Forelimb muscle (tissue), 1 donor: ENCODE measurements around the gene ASAP3. TPM values are rescaled to one million over a fixed set of nuclear protein-coding genes. Genes with fewer than 3 reads are reported as not detected.

Experiments used
- DNase-seq: peaks from one replicate; pipeline ENCODE4 v3.0.0-alpha.2; 2013; ENCODE audit warnings: low read depth
- polyA plus RNA-seq: library from polyadenylated mRNA; unstranded; fragments of 120-200 nt; gene quantifications from one replicate; pipeline ENCODE4 v1.2.1, GENCODE V29; 2013; ENCODE audit not compliant: insufficient read length

Gene ASAP3
- polyA plus RNA-seq, 1 donor = 49.8 TPM

DNA sequence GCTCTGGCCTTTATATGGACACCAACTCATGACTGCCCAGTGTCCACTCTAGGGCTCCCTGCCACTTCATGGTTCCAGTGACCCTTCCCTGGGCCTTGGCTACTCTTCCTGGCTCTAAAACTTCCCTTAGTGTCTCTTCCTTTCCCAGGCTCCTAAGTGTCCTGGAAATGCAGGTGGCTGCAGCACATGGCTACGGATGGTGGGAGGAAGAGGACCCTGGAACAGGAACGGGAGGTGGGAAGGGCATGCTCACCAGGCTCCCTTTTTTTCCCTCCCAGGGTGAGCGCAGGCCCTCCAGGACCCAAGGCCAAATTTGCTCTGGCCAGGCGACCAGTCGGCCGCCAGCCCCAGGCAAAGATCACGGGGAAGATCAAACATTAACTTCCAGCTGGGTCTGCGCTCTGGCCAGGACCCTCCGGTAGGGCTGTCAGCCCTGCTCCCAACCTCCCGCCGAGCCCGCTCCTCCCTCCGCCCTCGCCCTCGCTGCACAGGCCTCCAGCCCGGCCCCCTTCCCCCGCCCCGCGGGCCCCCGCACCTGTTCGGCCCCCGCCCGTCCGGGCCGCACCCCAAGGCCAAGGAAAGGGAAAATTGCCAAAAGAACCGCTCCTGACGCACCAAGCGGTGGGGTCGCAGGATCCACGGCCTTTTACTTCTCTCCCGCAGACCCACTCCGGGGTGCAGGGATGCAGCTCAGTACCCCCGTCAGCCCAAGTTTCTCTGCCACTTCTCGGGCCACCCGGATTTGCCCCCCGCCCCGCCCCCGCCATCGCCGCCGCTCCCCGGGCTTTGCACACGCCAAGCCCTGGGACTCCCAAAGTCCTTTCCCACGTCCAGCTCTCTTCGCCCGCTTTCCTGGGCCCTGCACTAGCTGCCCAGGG is 60.3 kb downstream of the ASAP3 start:
- no peak for DNase-seq

DNA sequence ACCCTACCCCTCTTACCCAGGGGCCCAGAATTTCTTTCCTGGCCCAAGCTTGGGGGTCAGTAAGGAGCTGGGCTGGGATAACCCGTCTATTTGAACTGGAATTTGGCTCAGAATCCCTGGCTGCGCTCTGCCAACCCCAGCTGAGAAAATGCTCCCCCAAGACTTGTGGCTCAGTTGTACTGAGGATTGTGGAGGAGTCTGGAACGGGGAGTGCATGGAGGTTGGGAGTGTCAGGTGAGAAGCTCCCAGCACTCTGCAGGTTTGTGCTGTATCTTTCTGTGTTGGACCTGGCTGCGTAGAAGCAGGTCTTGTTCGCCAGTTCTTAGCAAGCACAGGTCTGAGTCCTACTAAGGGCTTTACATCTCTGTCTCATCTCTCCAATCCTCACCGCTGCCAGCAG is 61.0 kb downstream of the ASAP3 start:
- no peak for DNase-seq

DNA sequence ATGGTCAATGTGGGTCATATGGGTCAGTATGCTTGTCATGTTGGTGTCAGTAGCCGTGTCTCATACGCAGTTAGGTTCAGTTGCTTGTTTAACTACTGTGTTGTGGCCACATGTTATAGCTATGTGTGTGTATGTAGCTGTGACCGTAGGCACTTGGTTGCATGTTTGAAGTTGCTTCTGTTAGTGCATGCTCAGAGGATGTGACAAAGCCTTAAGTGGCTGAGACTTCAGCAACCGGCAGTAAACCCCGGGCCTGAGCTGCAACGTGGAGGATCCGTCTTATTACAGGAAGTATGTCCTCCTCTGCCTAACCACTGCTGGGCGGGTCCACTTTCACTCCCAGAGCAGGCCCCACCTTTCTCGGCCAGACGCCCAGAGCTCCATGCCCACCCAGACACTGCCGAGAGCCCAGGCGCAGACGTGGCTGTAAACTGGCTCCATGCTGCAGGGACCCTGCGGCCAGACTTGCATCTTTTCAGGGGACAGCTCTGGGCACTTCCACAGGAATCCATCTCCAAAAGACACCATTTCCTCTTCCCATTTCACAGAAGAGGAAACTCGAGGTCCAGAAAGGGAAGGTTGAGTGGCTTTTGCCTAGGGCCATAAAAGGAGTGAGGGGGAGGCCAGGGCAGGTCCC is 61.6 kb downstream of the ASAP3 start:
- no peak for DNase-seq

DNA sequence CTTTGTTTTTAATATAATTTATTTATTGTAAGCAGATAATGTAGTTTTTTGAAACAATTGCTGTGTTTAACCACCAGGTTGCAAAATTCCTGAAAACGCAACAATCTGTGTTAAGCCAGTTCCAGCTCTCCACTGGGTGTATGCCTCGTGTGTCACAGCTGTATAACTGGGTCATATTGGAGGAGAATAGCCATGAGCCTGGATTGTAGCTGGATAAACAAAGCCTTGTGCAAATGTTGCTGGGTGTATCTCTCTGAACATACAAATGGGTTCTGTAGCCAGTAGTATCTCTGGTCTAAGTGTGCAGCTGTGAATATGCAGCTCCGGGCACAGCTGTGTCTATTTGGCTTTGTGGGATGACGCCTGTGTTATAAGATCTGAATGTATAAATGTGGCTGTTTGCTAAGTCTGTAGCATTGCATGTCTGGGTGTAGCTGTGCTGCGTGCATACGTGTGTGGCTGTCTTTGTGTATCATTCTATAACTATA is 62.2 kb downstream of the ASAP3 start:
- DNase-seq = peak; percentile 78

DNA sequence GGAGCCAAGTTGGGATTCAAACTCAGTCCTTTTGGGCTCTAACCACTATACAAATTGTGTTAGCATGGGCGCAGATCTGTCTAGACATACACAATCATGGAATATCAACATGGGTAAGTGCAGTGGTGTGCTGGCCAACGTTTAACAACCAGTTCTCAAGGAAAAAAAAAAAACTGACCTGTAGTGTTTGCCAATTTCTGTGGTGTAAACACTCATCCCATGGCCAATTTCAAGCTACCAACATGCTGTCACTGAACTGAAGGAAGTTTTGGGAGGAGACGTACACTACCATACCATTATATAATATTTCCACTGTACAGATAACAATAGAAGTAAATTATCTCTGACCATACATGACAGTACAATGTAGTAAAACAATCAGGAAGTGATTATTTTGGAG is 62.6 kb downstream of the ASAP3 start:
- DNase-seq = no peak

DNA sequence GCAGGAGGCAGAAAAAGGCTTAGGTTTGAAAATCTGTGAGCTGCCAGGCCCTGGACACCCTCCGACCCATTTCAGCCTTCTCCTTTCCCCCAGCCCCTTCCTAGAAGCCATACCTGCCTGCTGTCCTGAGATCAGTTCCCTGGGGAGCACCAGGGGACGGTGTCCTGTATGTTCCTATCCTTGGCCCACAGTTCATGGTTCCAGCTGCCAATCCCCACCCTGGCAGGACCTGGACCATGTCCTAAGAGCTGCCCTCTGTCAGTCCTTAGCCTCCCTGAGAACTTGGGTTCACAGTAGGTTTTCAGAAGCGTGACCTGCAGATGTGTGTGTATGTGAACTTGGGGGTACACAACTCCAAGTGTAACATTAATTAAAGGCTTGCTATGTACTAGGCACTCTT is 63.2 kb downstream of the ASAP3 start:
- DNase-seq = no peak

DNA sequence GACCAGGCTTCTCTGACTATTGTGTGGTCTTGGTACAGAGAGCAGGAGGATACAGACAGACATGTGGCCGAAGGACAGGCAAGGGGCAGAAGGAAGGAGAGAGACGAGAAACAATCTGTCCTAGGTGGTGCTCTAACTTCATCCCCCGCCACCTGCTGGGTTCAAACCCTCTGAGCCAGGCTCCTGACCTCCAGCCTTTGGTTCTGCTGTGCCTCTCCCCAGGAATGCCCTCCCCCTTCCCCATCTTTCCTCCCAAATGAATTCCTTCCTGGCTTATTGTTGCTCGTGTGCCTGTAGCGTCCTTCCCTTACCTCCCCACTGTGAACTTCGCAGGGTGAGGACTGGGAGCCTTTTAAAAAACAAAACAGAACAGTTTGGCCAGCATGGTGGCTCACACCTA is 64.8 kb downstream of the ASAP3 start:
- no peak for DNase-seq

DNA sequence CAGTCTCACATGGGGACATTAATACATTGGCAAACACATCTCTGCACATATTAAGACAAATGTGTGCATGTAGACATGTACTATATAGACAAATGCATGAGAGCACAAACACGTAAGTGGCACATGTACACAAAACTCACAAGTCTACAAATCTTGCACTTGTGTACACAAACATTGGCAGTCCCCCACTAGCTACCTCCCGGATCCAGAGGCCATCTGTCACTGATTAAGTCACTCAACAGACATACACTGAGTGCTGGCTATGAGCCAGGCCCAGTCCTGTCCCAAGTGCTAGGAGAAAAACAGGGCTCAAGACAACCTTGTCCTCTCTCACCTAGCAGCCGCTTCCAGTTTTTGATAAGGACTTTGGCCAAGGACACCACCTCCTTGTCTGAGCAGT is 66.4 kb downstream of the ASAP3 start:
- DNase-seq = no peak

DNA sequence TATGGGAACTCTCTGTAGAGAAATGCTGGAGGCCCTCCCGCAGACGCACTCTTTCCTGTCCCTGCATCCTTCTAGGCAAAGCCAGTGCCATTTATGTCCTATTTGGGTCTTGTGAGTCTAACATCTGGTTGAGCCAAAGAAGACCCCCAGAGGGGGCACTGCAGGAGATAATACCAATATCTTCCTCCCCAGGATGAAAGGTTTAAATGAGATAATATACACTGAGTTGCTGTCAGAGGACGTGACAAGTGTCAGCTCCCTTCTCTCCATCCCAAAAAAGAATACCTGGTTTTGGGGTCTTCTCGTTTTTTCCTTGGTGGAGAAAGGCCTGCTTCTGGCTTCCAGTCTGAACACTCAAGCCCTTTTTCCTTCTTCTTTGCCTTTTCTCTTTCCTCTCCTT is 67.0 kb downstream of the ASAP3 start:
- DNase-seq = no peak

DNA sequence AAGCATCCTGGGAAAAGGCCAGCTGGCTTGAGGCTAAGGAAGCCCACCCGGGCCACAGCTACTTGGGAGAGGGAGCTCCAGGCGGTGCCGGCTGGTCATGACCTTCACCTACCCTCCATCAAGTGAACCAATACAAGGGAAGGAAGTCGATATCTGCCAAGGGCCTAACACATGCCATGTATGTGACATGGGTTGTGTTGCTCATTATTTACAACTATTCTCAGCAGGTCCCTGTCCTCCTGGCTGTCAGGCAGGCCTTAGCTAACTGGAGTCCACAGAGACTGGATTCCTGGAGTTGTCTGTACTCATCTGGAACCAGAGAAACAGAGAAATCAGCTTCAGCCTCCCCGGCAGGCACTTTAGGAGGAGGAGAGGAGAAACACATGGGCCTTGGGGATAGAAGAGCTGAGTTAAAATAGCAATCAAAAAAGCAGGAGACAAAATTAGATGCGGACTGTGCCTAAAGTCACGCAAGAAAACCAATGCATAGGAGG is 75.1 kb downstream of the ASAP3 start:
- no peak for DNase-seq

DNA sequence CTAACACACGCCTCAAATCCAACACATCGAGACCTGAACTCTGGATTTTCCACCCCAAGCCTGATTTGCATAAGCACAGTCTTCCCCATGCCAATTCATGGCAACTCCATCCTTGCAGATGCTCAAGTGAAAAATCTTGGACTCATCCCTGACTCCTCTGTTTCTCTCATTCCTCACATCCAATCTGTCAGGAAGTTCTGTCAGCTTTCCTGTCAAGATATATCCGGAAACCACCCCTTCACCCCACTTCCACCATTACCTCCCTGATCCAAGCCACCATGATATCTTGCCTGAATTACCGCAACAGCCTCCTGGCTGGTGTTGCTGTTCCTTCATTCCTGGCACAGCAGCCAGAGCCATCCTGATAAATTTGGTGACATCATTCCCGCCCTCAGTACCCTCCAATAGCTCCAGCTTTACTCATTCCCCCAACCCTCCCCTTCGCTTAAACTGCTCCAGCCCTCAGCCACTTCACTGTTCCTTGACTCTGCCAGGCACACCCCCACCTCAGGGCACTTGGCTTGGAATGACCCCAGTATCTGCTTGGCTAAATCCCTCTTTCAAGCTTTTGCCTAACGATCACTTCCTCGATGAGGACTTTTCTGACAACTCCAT is 76.9 kb downstream of the ASAP3 start:
- no peak for DNase-seq

DNA sequence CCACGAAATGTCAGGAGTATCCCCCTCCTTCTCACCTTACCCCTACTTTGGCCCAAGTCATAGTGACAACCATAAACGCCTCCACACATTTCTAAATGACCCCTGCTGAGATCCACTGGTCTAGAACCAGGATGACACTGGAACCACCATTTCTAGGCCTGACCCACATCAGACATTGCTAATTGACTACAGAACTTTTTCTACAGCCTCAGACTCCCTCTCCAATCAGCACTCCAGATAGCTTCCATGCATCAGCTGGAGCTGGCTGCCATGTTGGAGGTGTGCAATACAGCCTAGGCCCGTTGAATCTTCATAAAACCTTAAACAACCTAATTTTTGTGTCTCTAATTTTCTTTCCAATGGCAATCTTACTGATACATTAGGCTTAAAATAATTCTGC is 78.0 kb downstream of the ASAP3 start:
- DNase-seq = no peak

DNA sequence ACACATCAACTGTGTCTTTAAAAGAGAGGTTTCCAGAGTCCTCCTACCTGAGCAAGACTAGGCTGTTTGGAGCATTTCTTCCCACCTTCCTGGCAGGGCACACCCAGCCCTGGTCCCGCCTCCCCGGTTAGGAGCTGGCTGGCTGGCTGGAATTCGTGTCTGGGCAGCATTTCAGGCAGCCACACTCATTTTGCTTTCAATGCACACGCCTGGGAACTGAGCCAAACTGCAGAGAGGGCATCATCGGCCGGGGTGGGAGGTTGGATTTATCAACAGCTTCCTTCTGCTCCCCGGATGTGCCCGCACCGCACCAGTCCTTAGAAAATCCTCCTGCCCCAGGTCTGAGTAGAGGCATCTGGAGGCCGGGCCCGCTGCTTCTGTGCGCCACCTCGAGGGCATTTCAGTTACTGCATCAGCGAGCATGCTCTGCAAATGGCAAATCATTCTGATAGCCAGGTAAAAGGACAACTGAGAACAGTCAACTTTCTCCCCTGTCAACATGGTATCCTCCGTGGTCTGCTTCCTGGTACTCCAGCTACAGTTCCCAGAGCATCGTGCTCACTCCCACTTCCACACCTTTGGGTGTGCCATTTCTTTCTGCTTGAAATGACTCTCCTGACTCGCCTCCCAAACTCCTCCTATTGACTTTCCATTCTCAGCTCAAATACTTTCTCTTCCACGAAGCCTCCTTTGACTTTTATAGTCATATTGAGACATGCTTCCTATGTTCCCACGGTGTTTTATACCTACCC is 80.1 kb downstream of the ASAP3 start:
- no peak for DNase-seq

DNA sequence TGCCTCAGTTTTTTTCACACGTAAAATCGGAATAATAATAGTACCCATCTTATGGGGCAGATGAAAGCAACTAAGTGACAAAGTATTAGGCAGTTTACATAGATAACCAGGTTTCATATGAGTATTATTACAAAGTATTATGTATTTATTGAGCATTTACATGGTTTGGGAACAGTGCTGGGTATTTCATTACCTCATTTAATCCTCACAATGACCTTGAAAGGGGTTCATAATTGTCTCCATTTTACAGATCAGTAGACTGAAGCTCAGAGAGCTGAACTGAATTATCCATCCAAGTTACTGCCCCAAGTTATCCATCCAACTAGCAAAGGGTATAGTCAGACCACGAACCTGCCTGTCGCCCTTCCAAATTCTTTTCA is 80.6 kb downstream of the ASAP3 start:
- no peak for DNase-seq

DNA sequence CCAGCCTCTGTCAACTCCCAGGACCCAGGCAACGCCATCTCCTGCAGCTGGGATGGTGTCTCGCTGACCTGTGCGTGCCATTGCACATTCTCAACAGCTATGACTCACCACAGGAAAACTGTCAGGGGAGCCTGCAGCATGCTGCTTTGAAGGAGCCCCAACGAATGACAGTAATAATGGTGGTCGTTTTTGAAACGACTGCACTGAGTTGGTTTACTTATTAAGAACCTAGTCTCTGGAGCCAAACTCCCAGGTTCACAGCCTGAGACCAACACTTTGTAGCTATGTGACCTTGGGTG is 81.0 kb downstream of the ASAP3 start:
- DNase-seq = no peak

DNA sequence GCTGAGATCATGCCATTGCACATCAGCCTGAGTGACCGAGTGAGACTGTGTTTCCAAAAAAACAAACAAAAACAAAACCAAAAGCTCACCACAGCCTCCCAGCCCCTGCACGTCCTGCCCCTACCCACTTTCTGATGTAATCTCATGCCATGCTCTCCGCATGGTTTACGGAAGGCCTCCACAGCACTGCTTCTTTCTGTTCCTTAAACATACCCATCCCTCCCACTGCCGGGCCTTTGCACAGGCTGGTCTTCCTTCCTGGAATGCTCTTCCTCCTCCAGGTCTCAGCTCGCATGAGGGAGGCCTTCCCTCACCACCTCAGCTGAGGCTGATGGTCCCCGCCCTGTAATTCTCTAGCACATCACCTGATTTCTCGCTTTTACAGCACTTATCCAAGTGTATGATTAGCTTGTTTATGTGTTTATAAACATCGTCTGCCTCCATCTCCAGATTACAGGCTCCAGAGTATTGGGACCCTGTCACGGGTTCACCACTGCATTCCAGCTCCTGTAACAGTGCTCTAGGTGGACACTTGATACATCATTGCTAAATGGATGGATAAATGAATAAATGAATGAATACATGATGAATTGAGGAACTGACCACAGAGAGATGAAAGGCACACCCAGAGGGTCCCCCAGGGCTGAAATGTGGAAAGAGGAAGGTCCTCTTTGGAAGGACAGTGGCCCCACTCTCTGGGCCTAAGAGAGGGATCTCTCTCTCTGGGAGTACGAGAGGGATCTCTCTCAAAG is 81.5 kb downstream of the ASAP3 start:
- DNase-seq = no peak

DNA sequence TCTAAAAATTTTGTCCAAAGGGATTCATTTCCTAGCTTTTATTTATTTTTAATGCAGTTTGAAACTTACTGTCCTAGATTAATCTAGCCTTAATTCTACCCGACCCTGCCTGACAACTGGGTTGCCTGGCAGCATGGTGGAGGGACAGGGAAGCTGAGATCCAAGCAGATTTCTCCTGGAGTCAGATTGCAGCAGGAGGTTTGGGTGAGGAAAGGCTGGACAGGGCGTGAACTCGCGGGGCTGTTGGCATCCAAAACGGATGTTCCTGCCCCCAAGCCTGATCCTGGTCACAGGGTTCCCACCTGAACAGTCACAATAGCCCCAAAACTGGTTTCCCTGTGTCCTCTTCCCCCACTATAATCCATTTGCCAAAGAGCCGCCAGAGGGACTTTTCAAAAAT is 82.7 kb downstream of the ASAP3 start:
- no peak for DNase-seq

DNA sequence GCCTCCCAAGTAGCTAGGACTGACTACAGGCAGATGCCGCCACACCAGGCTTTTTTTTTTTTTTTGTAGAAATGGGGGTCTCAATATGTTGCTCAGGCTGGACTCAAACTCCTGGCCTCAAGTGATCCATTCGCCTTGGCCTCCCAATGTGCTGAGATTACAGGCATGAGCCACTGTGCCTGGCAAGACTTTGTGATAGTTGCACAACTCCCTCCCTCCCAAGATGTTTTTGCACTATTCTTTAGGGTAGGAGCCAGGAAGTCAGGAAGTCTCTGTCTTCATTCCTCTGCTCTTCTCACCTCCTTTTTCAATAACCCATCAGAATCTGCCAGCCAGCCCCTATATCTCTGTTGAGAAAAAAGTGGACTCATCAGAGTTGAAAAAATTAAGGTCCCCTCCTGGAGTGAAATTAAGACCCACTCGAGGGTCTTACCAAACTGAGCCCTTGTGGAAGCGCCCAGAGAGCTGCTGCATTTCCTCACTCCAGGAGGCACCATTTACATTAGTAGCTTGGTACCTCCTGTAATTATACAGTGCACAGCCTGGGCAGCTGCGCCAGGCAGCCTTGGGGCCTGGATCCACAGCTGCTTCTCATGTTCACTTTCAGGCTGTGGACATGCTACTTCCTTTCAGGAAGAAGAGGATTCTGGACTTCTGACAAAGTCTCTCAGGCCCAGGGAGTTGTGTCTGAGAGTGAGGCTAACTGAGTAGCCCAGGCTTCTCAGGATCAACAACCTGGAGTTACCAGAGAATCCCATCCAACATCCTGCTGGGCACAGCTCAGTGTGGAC is 83.5 kb downstream of the ASAP3 start:
- no peak for DNase-seq

DNA sequence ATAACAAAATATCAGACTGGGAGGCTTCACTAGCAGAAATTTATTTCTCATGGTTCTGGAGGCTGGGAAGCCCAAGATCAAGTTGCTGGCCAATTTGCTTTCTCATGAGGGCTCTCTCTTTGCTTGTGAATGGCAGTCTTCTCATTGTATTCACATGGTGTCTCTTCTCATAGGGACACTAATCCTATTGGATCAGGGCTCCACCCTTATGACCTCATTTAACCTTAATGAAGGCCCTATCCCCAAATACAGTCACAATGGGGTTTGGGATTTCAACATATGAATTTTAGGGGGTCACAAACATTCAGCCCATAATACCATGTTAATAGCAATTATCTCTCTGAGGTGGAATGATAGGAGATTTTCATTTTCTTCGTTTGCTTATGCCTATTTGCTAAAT is 84.8 kb downstream of the ASAP3 start:
- no peak for DNase-seq

DNA sequence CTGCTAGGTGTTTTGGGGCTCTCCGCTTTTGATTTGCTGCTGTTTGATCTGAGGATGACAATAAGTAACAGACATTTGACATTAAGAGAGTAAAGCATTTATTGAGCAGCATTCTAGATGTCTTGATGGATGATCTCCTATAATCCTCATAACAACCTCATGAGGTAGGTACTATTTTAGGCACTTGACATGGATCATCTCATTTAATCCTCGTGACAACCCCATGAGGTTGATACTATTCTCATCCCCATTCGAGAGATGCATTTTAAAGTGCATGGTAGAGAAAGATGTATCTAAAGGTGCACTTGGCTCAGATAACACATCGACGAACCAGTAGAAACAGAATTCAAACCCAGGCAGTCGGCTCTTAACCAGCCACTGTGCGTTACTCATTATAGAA is 86.1 kb downstream of the ASAP3 start:
- DNase-seq = no peak

DNA sequence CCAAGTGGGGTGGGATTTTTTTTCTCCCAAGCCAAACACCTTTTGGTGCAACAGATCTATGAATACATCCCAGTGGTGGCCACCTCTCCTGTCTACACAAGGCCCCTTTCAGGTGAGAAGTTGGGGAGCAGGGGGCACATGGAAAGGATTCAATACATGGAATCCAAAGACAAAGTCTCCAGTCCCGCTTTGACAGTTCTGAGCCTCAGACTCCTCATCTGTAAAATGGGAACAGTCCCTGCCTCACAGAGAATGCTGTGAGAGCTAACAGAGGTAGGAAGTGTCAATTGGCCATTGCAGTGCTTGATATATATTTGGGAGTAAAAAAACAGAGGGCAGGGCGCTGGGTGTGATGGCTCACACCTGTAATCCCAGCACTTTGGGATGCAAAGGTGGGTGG is 87.6 kb downstream of the ASAP3 start:
- no peak for DNase-seq
